ENCODE results near the gene LARGE1.

Gene LARGE1

DNA sequence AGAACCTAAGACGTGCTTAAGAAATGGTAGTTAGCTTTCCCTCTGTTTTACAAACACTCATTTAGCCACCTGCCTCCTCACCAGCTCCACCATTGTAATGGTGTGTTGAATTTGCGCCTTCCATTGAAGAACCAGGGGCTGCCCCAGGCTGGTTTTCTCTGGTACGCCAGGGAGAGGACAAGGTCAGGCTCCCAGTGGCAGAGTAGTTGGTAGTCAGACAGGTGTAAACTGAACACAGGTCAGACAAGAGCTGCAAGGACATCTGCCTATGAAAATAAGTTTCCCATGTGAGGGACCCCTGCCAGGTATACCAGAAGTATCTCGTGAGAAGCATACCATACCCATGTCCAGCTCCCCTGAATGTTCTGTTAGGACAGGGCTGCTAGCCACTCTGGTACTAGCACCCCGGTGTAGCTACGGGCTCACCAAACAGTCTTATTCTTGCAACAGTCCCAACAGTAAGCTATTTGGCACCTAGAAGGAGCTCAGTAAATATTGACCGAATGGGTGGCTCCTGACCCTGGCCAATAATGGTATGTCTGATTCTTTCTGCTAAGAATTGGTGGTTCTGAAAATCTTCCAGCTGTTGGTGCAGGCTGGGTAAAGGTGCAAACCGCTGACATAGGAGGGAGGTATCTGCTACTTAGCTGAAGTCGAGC is 359.0 kb downstream of the LARGE1 start:
- DNase-seq (ENCODE audit: low spot score), result no peak

DNA sequence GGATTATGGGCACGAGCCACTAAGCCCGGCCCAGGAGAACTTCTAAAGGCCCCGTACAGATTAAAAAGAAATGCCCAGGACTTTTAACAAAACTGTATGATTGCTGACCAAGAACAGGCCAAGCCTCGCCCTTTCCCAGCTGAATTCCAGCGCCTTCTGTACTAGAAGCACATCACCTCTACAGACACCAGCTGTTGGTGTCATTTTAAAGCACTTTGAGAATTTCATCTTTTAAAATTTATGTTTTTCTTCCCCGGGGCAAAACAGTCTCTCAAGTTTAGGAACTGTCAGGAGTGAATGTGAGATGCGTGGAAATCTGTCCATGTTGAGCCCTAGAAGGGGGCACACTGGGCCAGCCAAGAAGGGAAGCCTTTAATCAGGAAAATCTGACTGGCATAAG is 362.4 kb downstream of the LARGE1 start:
- no peak for DNase-seq (ENCODE audit: low spot score)

DNA sequence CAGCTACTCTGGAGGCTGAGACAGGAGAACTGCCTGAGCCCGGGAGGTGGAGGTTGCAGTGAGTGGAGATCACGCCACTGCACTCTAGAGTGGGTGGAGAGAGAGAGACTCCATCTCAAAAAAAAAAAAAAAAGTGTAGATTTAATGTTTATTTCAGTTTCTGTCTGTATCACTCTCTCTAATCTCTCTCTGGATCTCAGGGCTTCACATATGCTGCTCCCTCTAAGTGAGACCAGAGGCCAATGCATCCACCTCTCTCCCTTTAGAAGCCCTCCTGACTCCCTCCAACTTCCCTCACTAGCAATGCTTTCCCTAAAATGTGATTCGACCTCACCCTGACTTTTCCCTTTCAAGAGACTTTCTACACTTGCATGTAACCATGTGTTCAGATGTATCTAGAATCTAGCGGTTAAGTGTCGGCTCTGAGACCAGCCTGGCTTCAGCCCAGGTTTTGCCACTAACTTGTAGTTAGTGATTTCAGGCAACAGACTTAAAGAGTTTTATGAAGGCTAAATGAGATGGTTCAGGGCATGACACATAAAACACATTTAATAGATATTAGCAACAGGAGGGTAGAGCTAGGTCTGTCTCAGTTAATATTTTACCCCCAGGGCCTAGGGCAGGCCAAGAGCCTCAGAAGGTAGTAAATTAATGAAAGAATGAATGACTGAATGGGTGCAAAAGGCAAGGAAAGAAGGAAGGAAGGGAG is 364.3 kb downstream of the LARGE1 start:
- DNase-seq (ENCODE audit: low spot score), result no peak

DNA sequence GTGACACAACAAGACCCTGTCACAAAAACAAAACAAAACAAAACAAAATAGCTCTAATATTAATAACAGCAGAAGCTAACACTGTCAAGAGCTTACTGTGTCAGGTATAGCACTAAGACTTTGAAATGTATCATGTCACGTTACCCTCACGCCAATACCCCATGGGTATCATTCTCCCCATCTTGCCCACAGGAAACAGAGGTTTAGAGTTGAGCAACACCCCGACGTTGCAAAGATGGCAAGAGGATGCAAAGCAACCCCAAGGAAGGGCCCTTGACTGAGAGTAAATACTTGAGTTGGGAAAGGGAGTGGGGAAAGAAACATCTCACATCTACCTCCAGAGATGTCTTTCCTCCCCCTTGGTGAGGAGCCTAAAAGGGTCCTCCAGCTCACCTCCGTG is 366.8 kb downstream of the LARGE1 start:
- no peak for DNase-seq (ENCODE audit: low spot score)

DNA sequence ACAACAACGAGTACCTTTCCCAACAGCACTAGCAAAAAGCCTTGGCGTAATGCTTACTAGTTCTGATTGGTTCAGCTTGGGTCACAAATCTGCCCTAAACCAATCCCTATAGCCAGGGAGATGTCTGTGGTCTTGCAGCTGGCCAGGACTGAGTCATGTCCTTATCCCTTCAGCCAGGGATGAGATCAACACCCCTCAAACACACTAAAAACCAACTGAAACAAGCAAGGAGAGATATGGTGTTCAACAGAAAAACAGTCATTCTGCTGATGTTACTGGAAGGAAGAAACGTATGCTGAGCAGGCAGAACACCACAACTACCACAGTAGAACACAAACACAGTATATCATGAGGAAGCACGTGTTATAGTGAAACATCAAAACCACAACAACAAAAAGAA is 375.6 kb downstream of the LARGE1 start:
- no peak for DNase-seq (ENCODE audit: low spot score)

DNA sequence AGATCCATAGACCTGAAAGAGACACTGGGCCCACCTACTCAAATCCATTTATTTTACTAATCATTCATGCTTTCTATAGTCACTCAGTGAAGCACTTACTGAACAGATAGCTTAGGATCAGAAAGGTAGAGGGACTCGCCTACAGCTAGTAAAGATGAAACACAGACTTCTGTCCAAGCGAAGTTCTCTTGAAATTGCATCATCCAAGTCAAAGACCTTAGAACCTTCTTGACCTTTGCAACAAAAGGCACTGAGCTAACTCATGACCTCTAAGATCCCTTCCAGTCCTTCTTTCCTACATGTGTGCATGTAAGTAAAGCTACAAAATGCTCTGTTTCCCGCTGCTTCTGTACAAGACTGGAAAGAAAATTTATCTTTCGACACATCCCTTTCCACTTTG is 377.6 kb downstream of the LARGE1 start:
- DNase-seq (ENCODE audit: low spot score), result no peak

DNA sequence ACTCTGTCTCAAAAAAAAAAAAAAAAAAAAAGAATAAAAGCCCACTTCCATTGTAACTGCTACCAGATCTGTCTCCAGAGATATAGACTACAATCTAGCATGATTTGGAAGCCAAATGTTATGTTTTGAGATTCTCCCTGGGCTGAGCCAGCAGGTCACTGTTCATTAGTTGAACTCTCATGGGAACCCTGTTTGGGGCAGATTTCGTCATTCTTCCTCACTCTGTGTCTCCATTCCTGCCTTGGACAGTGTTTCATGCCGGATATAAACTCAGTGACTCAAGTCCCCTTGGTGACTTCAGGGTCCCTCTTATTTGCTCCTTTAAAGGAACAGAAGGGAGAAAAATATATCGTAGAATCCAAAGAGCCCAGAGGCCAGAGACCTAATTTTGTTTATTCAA is 378.1 kb downstream of the LARGE1 start:
- DNase-seq (ENCODE audit: low spot score), result no peak

DNA sequence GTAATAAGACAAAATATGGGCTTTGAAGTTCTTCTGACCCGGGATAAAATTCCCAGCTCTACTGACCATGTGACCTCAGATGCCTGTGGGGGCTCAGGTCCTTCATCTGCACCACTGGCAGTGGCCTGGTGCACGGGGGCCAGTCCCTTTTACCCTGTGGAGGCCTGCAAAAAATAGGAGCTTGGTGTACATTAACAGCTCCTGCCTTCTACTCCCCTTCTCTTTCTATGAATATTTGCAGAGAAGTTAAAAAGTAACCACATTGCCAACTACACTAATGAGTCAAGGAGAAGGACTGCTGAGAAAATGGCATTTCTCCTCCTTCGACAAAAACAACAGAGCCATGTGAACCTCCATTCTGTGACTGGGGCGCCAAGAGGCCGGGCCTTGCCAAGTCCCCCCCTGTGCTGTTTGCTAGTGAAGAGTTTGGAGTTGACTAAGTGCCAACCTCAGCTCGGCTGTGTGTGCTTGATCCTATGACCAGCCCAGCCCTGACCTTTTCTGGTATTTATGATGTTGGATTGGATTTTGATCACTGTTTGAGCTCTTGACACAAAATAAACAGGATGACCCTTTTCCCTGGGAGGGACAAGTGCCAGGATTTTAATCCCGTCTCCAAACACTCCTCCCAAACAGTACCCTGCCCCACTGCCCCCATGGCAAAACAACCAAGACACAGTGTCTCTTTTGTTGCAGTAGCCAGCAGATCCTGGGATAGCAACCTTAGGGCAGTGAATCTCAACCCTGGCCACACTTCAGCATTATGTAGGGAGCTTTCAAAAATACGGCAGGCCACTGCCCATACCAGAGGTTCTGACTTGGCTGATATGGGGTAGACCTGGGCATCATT is 380.1 kb downstream of the LARGE1 start:
- DNase-seq (ENCODE audit: low spot score), result no peak

DNA sequence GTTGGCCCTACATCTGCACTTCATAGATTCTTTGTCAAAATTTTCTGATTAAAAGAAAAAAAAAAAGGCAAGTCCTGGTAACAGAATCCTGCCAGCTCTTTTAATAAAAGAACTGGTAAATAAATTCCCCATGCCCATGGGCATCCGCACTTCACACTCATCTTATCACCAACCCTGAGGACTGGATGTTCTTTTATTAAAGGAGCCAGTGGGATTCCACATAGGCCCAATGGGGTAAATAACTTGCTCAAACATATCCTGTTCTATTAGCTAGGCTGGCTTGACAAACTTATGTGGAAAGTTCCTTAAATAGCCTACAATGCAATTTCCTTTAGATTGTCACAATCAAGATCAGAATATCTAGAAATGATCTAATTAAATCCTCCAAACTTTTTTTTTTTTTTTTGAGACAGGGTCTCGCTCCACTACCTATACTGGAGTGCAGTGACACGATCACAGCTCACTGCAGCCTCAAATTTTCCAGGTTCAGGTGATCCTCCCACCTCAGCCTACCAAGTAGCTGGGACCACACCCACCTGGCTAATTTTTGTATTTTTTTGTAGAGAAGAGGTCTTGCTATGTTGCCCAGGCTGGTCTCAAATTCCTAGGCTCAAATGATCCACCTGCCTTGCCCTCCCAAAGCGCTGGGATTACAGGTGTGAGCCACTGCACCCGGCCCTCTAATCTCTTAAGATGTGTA is 380.9 kb downstream of the LARGE1 start:
- DNase-seq (ENCODE audit: low spot score), result no peak

DNA sequence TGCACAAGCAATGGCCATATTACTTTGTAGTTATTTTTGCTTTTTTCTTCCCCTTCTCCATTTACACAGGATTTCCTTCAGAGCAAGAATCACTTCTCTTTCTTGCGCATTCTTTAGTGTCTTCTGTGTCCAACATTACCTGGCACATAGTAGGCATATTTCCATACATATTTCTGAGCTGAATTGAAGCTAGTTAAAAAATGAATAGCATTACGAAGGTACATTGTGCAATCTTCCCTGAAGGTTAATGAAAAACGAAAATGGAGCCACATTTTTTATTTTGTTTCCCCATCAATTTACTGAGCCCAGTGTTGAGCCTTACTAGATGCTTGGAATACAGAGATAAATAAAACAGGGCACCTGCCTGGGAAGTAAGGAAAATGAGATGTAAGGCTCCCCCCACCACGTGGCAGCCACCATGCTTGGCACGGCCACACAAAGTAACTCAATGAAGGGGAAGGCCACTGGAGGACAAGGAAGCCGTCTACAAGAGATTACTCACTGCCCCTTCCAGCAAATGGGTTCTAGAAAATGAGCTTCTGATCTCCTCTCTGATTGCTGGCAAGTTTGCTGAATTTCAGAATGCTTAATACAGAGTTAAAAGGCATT is 381.9 kb downstream of the LARGE1 start:
- no peak for DNase-seq (ENCODE audit: low spot score)

DNA sequence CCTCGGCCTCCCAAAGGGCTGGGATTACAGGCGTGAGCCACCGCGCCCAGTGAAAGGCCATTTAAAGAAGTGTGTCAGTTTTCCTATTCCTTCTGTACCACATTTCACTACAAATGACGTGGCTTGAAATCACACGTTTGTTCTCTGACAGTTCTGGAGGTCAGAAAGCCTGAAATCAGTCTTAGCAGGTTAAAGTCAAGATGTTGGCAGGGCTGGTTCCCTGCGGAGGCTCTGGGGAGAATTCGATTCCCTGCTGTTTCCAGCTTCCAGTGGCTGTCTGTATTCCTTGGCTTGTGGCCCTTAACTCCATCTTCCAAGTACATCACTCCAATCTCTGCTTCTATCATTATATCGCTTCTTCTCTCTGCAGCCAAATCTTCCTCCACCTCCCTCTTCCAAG is 383.2 kb downstream of the LARGE1 start:
- DNase-seq (ENCODE audit: low spot score), result no peak

DNA sequence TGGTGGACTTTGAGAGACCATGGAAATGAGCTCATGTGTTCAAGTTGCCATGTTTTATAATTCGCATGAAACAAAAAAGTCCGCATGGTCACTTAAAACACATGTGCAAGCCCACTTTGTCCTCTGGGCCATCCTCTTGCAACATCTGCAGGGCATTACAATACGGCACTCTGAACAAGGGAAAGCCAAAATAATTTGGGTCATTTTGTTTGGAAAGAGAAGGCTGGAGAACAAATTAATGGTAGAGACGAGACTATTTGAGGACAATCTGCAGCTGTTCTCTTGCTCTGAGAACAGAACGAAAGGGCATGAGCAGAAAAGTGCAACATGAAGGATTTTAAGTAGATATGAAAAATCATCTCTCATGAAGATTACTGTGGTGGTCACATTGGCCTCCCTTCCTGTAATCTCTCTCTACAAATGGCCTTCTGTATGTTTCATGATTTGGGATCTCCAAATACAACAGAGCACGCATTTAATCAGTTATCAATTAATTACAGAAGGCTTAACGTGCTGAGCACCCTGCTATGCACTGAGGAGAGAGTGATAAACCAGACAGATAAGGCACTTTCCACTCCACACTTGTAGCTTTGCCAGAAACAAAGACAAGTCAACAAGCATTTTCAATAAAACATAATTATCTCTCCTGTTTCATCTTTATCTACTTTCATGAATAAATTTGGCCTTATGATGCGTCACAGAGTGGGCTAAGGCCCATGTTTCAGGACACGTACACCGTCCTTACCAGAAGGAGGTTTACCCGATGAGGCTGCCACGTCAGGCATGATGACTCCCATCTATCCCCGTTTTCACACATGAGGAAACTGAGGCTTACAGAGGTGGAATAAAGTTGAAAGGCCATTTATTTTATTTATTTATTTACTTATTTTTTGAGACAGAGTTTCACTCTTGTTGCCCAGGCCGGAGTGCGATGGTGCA is 384.1 kb downstream of the LARGE1 start:
- no peak for DNase-seq (ENCODE audit: low spot score)

DNA sequence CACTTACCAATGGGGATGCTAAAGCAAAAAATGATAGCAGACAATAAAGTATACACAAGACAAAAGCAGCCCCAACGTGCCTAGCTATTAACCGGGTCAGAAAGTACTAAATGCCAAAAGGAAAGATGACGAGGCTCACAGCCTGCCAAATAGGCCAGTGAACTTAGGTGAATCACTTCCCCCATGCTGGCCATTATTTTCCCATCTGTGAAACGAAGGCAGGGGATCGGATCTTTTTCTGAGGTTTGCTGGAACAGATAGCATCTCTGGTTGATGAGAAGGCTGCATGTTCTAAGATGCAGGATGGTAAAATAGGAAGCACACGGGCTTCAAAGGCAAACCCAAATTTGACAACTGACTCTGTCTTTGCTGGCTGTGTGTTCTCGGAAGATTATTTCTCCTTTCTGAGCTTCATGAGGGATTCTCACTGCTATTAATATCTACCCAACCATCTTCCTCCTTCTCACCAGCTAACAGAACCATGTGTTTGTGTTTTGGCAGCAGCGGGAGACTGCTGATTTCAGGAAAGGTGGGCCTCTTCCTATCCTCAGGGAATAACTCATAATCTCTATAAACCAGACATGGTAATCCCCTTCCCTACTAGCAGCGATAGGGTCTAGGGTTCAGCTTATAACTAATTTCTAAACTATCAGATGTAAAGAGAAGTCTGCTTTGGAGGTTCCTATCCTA is 390.7 kb downstream of the LARGE1 start:
- DNase-seq (ENCODE audit: low spot score), result no peak

DNA sequence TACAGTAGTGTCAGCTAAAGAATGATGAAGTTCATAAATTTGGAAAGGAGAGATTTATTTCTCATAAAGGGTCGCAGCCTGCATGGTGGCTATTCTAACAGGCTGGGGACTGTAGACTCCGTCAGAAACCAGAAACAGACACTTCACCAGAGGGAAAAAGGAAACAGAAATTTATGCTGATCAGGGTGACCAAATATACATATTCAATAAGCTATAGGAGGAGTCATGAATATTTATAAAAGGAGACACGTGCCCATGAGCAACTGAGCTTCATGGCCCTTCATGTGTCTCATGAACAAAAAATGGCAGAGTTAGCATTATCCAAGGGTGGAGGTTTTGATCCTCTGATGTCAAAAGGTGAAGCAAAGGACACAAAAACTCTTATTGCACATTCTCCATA is 392.1 kb downstream of the LARGE1 start:
- no peak for DNase-seq (ENCODE audit: low spot score)

DNA sequence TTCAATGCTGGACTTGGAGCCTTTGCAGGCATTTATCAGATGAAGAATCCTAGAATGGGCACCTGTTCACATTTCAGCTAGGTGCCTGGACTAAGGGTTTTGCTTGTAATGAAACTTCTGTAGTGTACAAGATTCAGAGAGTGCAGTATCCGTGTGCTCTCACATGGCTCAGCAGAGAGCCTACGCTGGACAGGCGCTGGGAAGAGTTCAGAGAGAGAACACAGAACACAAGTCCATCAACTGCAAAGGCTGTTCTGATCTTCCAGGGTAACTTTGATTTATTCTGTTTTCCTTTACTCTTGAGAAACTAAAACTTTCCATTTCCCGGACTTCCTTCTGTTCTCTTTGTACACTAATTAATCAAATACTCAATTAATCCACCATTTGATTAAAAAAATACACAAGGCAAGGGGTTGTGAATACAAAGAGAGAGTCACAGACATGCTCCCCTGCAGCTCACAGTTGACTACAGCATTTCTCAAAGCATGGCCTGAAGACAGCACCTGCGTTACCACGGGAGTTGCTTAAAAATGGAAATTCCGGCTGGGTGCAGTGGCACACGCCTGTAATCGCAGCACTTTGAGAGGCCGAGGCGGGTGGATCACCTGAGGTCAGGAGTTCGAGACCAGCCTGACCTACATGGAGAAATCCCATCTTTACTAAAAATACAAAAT is 393.7 kb downstream of the LARGE1 start:
- DNase-seq (ENCODE audit: low spot score), result no peak

DNA sequence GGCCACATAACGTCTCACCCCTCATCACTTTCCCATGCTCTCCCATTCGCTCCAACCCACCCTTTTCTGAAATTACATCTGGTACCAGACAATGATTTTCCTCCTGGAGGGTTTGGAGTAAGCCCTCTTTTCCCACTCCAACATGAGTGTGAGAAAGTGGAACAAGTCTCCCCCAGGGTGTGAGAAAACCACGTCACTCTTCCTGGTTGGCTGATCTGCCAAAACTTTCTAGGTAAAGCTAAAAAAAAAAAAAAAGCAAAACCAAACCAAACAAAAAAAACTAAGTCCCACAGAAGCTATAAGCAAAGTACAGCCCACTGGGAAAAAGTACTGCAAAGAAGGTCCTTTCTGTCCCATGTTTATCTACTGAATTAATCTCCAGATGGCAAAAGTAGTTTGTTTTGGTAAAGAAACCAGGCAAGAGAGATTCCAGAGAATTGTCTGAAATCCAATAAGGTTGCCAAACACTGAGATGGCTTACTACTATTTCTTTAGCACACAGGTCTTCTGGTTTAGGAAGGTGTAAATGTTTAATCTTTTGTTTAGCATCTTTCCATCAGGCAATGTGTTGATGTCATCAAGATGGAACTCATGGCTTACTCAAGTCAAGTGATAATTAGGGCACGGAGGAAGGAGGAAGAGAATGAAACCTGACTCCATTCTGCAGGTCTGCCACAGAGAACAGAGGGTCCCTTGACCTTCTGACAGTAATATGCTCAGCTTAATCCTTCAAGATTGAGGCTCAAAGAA is 395.6 kb downstream of the LARGE1 start:
- no peak for DNase-seq (ENCODE audit: low spot score)

DNA sequence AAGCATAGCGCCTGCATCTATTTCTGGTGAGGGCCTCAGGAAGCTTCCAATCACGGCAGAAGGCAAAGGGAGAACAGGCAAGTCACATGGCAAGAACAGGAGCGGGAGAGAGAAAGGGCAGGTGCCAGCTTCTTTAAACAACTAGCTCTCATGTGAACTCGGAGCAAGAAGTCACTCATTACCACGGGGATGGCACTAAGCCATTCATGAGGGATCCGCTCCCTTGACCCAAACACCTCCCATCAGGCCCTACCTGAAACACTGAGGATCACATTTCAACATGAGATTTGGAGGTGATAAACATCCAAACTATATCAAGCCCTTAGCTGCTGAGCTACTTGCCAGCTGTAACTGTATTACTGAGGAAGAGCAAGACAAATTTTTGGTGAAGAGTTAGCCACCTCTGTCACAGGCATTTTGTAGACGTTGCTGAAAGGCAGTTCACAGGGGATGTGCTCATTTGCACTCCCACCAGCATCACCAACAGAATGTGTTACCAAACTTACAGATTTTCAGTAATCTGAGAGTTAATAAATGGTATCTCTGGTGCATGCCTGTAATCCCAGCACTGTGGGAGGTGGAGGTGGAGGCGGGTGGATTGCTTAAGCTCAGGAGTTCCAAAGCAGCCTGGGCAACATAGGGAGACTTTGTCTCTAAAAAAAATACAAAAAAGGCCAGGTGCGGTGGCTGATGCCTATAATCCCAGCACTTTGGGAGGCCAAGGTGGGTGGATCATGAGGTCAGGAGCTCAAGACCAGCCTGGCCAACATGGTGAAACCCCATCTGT is 398.2 kb downstream of the LARGE1 start:
- no peak for DNase-seq (ENCODE audit: low spot score)
